Stimulated activated naive CD8-positive, alpha-beta T cell treated with anti-CD3 and anti-CD28 coated beads, Interleukin-15, Interleukin-2, amounts not matched to agents 100 U/mL and 50 U/mL, for 24 hours (primary cell): ENCODE measurements around the gene RAI14.
A peak's percentile ranks its signal among the peaks of the same experiment; 100 is the strongest.

Source experiments
- ATAC-seq: fragments of 150-1000 bp; cut with Tn5 transposase; one replicate; pipeline ENCODE4 v1.10.0; 2021
- DNase-seq: peaks from one replicate; pipeline ENCODE4 v3.0.0; 2021

Gene RAI14

DNA sequence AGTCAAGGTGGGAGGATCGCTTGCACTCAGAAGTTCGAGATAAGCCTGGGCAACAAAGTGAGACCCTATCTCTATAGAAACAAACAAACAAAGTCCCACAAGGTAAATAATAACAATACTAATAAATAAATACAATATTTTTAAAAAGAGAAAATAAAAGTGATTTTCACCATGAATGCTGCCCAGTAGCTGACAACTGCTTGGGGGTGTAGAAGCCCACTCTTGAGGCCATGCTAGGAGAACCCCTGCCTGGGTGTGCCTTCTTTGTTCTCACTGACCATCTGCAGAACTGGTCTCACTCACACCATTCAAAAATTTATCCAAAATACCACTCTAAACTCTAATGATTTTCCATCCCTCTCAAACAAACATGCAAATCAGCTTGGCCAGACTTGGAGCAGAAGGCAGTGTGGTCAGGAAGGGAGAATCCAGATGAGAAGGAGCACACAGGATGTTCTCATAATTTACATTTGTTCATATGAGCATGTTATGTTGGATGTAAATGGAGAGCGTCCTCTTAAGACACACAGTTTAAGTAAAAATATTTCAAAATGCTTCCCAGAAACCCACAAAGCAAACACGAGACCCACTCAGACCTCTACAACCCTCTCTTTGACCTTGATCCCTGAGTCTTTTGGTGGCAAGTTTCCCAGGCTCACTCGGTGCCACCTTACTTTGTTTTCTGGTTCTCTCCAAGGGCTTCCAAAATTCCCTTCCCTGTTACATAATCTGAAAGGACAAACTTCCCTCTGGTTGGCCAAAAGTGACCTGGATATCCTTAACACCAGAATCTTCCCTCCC is 7.9 kb upstream of the RAI14 start:
- DNase-seq (no peak), ATAC-seq (no peak)

GRCh38 chr5:34648840-34649158 is 7.3 kb upstream of the RAI14 start:
- DNase-seq (no peak), ATAC-seq (no peak)

- DNase-seq: no peak
- ATAC-seq: no peak
These were observed 4.3 kb upstream of the RAI14 start for GRCh38 chr5:34651791-34652190.

DNA sequence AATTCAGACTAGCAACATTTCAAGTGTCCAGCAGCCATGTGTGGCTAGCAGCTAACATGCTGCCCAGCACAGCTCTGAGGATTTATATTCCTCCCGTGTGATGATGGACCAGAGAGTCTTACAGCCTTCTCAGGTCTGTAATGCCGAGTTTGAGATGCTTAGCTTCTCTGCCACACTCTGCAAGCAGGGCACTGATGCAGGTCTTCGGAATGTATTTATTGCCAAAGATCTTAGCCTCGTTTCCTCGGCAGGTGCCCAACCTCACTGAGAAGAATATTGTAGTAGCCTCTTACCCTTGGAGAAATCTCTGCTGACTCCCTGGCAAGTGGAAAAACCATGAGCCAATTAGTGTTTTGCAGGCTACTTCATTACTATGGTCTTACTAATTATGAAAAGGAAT is 3.7 kb upstream of the RAI14 start:
- DNase-seq (no peak), ATAC-seq (no peak)

- no peak for DNase-seq
- no peak for ATAC-seq
These were observed 3.2 kb upstream of the RAI14 start for GRCh38 chr5:34652914-34653313.

DNA sequence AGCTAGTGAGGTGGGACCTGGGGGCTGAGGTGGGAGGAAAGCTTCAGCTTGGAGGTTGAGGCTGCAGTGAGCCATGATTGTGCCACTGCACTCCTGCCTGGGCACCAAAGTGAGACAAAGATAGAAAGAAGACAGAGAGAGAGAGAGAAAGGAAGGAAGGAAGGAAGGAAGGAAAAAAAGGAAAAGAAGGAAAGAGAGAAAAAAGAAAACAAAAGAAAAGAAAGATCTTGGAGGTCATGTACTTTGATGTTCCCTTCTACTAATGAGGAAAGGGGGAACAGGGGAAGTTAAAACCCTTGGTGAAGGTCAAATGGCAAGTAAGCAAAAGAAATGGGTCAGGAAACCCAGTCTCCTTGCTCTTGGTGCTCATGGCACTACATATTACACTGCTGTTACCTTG is 2.4 kb upstream of the RAI14 start:
- no peak for ATAC-seq
- no peak for DNase-seq

DNA sequence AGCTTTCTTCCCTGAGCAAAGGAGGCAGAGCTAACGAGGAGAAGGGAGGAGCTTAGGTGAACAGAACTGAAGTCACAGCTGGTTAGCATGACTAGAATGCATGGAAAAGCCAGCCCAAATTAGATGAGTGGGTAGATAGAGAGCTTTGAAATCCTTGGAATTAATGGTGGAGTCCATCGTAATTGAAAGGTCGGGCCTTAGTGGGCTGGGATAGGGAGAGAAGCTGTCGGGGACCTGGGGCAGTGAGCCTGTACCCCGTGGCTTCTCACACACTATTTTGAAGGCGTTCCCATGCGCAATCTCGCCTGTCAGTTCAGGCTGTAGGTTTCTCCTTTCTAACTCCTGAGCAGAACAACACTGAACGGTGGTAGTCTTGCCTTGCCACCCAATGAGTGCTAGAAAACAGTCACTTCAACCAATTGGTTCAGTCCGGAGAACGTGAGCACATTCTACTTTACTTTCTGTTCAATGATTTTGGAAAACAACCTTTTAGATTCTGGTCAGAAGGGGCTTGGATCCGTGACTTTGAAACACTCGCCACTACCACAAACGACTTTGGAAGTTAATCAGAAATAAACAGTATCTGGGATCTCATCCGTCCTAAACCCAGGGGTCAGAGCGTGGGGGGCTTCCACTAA is 655 bp upstream of the RAI14 start:
- peak; percentile 60 for ATAC-seq
- peak; percentile 10 for DNase-seq

- ATAC-seq: peak; percentile 3
- DNase-seq: peak; percentile 12
These were observed 659 bp downstream of the RAI14 start for GRCh38 chr5:34656700-34657273.

DNA sequence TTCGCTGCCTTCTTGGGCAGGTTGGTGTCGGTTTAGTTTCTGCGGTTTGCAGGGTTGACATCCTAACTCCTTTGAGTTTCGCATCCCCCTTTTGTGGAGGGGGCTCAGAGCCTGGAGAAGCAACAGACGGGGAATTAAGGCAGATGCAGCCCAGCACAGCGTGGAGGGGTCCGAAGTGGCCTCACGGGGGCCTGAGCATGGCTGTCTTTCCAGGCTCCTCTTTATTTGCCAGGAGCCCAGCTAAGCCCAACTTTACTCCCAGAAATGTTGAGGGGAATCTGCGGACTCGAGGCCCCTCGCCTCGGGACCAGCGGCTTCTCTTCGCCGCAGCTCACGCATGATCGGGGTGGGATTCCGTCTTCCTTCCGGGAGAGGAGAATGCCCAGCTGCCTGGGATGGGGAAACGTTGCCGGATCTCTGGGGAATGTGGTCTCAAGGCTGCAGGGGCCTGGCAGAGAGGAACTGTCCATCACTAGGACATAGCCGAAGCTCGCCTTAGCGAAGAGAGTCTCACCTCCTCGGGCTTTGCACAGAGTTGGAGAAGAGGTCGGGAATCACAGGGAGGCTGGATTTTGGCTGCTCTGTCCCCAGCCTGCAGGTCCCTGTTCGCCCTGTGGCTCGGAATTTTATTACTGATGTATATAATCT is 1.3 kb downstream of the RAI14 start:
- no peak for DNase-seq

DNA sequence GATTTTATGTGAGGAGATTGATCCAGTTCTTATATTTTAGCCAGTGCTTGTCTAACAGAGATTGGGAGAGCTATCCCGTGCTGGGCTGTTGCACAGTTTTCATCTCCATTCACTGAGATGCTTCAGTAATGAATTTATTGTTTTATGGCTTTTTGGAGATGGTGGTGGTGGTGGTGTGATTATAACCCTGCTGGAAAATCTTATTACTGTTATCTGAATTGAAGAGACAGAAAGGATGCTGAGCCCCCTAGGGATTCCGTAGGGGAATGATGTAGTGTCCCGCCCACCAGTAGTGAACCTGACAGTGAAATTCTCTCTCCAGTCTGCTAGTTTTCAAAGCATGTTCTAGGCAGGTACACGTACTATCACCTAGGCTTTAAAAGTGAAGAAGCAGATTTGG is 1.9 kb downstream of the RAI14 start:
- DNase-seq: no peak
- no peak for ATAC-seq

More for the DNA sequence above, 1.3 kb downstream of the RAI14 start:
- ATAC-seq: no peak

DNA sequence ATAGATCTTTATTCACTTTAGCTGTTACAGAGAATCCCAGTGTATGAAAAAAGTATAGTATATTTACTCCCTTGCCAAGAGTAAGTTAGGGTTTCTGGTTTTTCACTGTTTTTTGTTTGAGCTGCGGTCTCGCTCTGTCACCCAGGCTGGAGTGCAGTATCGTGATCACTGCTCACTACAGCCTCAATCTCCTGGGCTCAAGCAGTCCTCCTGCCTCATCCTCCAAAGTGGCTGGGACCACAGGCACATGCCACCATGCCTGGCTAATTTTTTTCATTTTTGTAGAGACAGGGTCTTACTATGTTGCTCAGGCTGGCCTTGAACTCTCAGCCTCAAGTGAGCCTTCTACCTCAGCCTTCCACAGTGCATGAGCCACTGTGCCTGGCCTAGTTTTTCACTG is 3.0 kb downstream of the RAI14 start:
- ATAC-seq: no peak

DNA sequence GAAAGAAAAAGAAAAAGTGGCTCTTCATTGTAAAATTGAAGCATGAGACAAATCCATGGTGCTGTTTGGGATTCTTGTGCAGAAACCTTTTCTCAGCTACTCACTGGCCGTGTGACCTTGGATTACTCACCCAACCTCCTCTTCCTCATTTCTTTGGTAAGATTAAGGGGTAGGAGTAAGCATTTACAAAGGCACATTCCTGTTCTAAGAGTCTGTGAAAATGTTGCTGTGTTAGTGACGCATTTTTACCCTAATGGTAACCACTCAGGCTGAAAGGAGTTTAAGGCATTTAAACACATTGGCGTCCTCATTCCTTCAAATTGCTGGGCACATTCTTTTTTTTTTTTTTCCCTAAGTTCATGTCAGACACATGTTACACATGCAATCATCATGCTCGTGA is 4.3 kb downstream of the RAI14 start:
- DNase-seq (no peak), ATAC-seq (no peak)

More for the DNA sequence above, 3.0 kb downstream of the RAI14 start:
- DNase-seq: no peak

GRCh38 chr5:34663771-34664496 is 7.8 kb downstream of the RAI14 start:
- DNase-seq: no peak

DNA sequence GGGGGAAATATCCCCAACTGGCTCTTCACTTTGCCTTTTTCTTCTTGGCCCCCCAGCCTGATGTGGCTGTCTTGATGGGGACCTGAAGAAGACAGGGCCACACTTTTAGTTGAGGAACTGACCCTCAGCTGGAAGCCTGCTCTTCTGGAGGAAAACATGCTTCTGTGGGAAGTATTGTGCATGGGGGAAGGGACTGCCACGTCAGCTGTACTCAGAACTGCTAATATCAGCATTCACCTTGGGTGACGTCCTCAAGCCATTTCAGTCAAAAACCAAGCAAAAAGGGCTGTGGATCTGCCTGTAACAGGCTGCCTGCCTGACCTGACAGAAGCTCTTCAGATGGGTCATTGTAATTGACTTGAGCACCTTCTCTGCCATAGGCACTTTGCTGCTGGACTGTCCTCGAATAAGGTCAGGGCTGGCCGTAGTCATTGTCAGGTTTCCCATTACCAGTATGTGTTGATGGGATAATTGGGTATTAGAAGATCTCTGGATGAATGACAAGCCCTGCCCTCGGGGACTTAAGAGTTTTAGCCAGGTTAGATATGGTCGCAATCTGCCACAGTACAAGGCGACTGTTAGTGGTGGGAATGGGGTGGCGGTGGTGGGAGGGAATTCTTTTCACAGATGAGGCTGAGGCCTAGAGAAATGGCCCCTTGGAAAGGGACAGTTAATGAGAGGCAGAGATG is 10.4 kb downstream of the RAI14 start:
- DNase-seq: no peak
- no peak for ATAC-seq

More at GRCh38 chr5:34663771-34664496, 7.8 kb downstream of the RAI14 start:
- no peak for ATAC-seq

DNA sequence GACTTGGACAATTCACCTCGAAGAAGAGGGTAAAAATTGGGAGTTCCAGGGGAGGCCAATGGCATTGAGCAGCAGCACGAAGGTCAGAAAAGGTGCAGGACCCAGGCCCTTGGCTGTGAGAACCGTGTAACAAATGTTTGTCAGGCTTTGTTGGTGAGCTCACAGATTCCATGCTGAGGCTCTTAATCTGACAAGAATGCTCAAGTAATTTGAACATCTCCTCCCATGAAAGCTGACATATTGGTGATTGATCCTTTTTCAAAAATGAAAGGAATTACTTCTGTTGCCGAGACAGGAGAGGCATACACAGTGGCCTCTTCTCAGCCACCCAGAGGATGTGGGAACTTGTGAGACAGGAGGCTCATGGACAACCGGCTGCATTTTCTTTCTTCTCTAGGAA is 11.6 kb downstream of the RAI14 start:
- no peak for DNase-seq
- ATAC-seq: no peak

DNA sequence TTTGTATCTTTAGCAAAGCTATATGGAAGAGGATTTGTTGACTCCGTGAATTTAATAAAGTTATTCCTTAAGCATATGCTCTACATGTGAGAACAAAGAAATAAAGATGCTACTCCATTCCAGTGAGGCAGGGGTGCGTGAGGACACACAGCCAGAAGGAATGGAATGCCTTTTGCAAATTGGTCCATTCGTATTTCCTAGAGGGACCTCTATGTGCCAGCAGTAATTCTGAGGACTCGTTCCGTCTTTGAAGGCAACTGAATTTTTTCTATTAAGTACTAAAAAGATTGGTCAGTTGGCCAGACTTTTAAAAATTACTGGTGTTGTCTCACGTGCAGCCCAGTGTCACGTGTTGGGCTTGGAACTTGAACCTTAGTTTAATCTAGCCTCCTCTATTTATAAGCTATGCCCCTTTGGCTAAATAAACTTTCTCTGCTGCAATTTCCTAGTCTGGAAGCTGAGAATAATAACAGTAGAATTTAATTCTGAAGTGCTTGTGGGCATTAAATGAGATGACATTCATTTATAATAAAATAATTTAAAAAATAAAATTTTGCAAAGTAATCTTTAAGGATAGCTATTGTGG is 13.9 kb downstream of the RAI14 start:
- no peak for ATAC-seq
- DNase-seq: no peak

GRCh38 chr5:34672196-34672595 is 16.1 kb downstream of the RAI14 start:
- ATAC-seq (no peak), DNase-seq (no peak)

- DNase-seq (no peak), ATAC-seq (no peak)
These were observed 17.5 kb downstream of the RAI14 start for GRCh38 chr5:34673463-34674125.

GRCh38 chr5:34674187-34674586 is 18.1 kb downstream of the RAI14 start:
- DNase-seq: no peak
- no peak for ATAC-seq

DNA sequence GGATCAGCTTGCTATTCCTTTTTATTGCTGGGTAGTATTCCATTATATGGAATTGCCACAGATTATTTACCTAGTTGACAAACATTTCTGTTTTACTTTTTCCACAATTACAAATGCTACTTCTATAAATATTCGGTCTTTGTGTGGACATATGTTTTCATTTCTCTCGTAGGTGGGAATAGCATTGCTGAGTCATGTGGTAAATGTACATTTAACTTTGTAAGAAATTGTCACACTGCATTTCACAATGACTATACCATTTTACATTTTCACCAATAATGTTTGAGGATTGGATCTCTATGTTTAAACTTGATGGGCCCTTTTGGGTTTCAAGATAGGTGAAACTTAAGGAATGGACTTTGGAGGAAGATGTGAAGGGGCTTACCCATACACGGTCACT is 19.7 kb downstream of the RAI14 start:
- ATAC-seq (no peak), DNase-seq (no peak)

DNA sequence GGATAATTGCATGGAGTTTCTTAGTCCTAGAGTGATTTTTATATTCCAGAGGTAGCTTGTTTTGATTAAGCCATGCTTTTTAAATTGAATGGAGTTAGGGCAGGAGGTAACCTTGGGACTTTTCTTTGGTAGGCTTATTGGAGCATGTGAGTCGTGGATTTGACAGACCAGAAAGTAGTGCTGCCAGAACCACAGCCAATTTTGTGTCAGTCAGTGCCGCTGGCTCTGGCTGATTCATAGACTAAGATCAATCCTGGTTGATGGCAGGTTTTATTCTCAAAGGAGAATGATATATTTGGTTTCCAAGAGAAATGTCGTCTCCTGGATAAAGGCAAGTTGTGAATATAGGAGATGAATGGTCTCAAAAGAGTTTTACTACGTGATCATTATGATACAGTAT is 20.3 kb downstream of the RAI14 start:
- DNase-seq: no peak
- ATAC-seq: no peak
